ENCODE data around the gene UTP11.

UTP11 gene

DNA sequence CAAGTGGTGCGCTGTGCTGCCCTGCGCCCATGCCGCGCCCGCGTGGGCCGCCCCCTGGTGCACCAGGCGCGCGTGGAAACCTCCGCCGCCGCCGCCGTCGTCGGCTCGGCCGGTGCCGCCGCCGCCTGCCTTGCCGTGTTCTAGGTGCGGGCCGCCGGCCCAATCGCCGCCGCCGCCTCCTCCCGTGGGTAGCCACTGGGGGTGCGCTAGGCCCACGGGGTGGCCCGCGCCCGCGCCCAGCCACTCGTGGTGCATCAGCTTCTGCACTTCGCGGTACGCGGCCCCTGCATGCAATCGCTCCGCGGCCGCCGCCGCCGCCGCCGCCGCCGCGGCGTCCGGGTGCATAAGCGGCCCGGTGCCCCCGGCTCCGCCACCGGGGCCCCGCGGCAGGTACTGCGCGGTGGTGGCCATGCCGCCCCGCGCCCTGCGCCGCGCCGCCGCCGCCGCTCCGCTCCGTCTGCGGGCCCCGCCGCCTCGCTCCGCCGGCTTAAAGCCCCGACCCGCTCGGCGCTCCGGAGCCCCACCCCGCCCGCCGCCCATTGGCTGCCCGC, 33.9 kb downstream of the UTP11 start, which contains the start of gene POU3F1:
TSS of gene POU3F1 (minus strand) at position 461 of the 551 bp plus-strand sequence. CDS start at position 411, 50 bp downstream.
- no peak for DNase-seq (ENCODE audit: low read depth)

DNA sequence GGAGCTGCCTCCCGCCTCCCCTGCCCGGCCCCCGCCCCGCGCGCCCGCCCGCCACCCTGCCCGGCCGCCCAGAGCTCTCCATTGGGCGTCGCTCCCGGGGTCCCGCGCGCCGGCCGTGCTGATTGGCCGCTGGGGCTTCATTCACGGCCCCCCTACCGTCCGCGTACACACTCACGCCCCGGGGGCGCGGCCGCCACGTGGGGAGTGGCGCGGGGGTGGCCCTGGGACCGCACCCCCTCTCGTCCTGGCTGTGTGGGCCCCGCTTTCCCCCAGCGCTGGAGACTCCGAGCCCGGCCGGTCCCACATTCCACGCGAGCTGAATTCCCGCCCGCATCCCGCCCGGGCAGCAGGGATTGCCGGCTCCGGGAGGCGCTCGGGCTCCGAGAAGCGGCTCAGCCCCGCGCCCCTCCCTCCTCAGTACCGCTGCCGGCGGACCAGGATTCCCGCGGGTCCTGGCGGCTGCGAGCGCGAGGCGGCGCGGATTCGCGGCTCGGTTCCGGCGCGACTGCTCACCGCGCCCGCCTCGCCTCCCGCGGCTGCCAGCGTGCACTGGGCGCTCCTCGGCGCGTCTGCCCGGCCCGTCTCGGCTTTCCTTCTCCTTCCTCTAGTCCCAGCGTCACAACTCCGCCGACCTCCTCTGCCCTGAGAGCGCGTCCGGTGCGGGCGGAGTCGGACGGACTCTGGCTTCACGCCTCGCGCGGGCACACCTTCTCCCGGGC, 34.5 kb downstream of the UTP11 start:
- no peak for DNase-seq (ENCODE audit: low read depth)

DNA sequence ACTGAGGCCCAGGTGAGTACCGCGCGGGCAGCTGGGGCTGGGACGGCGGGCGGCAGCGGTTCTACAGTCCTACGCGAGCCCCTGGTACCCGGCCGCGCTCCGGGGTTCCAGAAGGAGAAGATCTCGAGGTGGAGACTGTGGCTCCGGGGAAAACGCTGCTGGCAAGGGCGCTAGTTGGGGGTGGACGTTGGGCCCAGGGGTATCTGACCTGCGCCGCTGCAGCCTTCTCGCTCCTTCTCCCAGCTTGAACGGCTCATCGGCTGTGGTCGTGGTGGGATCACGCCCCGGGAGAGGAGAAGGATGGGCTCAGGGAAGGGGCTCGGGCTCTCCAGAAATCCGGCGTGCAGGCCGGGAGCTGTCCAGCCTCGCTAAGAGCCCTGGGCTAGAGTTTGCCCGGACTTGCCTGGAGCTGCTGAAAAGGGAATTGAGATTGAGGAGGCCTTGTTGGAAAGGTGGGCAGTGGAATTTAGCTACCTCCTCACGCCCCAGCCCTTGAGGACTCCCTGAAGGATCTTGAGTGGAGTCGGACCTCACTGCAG, 35.1 kb downstream of the UTP11 start:
- DNase-seq (ENCODE audit: low read depth) = no peak

DNA sequence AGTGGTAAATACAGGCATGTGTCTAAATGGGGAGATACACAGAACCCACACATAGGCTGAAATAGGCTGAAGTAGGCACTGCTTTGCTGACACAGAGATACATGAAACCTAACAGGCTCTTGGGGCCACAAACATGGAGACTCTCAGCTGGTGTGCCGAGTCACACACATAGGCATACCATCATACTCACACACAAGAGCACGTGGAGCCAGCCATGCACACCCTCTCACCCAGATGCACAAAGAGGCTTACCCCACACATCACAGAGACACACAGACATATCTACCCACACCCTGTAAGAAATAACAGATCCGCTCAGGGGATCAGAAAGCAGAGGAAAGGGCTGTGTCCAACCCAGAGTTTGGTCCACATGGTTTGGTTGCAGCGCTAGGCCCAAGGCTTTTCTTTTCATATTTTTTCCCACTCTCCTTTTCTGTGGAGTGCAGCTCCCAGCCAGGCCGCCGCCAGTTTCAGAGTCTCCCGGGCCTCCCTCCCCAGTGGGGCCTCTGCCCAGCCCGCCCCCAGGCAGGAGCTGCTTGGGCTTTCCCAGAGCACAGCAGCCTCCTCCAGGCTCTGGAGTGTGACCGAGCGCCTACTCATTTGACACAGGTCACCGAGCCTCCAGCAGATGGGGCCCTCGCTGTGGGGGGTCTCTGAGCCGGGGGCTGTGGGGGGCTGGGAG, 38.0 kb downstream of the UTP11 start:
- DNase-seq (ENCODE audit: low read depth) = no peak

DNA sequence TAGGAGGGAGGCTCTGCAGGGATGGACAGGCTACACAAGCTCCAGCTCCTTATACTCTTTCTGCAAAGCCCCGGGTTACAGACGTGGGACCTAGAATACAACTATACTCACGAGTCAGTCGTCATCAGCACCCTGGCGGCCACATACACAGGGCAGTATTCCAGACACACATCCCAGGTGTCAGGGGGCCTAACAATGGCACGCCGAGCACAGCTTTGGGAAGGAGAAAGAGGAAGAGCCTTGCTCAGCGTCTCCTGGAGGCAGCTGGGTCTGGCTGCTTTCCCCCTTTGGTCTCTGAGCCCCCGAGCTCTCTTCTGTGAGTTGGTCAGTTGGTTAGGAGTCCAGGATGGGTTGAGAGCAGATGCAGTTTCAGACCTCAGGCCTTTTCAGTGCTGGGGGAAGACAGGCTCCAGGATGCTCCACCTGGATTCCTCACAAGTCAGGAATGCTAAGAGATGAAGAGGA, 38.6 kb downstream of the UTP11 start:
- no peak for DNase-seq (ENCODE audit: low read depth)

DNA sequence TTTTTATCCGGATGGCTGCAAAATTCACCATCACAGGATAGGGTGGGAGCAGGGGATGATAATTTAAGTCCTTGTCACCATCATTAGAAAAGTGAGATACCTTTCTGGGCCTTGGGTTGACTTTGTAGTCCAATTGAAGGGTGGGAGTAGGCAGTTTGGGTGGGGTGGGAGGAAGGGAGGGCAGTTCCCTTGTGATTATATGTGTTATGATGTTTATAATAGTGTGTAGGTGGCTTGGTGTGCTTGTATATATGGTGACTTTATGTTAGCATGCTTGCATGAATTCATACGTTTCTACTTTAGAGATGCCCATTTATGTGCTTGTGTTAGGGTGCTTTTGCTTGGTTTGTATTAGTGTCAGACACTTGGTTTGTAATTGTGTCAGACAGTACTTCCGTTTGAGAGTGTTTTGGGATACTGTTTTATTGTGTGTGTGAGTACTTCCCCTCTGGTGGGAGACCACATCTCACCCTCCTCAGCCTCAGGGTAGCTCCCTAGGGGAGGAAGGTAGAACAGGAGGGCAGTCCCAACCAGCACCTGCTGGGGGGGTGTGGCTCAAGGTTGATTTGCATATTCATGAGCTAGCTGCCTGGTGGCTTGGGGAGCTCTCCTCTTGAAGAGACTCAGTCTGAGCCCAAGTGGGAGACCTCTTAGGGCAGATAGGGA, 40.3 kb downstream of the UTP11 start:
- DNase-seq (ENCODE audit: low read depth) = no peak

DNA sequence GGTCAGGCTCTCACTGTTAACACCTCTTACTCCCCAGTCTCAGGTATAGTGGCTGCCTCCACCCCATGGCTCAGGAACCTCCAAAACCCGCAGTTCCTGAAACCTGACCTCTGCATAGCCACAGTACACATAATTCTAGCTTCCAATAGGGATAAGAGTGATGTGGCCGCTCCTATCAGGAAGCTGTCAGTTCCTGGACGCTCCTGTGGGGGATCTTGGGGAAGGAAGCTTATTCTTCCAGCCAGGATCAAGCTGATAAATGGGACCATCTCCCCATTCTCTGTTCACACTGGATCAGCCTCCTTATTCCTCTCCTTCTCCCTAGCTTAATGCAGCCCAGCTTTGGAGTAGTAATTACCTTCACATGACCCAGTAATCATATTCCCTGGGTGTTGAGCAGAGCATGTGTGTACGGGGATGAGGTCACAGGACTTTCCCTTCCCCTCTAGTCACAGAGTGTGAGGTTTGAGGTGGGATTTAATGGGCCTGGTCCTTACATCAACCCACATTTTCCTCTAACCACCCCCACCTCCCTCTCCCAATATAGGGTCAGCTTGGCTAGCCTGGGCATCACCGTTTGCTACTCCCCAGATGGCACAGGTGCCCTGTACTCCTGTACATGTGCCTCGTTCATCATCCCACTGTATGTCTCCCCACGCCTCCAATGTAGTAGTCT, 41.0 kb downstream of the UTP11 start:
- no peak for DNase-seq (ENCODE audit: low read depth)

DNA sequence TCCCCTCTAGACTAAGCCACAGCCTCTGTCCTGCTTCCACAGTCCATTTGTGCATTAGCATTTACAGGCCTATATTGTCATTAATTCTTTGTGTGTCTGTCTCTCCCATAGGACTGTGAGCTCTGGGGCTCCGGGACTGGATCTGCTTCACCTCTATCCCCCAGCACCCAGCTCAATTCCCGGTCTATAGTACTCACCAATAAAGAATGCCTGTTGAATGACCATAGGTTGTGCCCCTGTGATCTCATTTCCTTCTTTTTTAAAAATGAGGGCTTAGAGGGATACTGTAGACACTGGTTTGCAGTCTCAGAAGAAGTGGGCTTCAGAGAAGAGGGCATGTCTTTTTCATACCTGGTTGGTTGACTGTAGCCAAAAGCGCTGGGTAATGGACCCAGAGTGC, 42.9 kb downstream of the UTP11 start:
- DNase-seq (ENCODE audit: low read depth) = no peak

DNA sequence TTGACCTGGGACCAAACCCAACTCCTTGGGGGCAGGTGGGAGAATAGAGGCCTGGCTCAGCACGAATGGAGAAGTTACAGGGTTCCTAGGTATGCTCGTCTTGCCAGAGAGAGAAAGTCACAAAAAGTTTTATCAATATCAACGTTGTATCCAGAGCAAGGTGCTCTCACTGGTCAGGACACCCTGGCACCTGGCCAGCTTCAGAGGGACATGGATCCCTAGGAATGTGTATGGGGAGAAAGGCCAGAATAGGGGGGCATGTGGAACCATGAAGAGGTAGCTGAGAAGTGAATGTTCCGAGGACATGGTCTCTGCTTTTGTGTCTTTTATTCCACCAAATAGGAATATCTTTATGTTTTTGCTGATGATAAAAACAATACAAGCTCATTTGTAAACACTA, 43.4 kb downstream of the UTP11 start:
- no peak for DNase-seq (ENCODE audit: low read depth)

DNA sequence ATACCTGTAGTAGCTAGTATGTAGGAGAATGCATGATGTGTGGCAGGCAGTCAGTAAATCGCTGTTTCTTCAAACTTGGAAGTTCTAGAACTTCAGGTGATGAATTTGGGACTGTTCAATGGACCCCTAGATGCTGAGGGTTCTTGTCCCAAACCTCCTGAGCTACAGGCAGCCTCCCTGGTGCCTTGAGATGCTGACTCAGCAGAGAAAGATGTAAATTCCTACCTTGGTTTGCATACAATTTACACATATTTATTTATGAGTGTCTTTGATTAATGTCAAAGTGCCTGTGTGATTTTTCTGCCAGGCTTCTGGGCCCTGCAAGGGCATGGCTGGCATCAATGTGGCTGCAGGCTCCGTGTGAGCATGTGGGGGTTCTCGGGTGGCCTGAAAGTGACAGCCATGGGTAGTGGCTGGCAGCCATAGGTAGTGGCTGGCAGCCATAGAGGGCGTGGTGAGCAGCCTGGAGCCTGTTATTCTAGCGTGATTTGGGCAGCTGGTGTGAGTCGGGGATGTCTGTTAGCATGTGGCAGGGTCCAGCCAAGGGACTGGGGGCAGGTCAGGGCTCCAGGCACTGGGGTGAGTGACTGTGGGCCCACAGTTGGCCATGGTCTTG, 47.2 kb downstream of the UTP11 start:
- DNase-seq (ENCODE audit: low read depth) = no peak

DNA sequence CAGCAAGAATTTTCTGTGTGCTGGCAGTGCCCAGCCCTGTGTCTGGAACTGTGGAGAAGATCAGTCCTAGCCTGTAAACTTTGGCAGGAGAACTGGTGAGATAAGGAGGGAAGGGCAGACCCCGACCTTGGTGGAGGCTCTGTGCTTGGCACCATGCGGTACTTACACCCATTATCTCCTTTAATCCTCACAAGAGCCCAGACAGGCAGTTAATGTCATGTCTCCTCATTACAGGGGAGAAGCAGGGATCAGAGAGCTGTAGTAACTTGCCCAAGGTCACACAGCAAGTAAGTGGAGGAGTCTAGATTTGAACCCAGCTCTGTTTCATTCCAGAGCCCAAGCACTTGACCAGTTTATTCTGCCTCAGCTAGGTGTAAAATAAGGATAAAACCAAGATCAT, 48.0 kb downstream of the UTP11 start:
- DNase-seq (ENCODE audit: low read depth) = no peak

DNA sequence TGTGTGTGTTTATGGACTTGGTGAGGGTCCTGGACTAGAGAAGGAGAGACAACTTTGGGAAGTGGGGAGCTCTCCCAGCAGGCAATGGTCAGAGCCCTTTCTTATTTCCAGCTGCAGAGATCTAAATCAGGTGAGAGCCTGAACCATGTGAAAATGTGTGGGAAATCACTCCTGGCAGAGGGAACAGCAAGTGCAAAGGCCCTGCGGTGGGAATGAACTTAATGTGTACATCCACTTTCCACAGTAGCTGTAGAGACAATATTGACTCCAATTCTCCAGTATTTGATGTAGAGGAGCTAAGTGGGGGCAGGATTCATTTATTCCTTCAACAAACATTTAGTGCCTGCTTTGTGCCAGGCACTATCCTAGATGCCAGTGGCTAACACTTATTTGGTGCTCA, 48.8 kb downstream of the UTP11 start:
- no peak for DNase-seq (ENCODE audit: low read depth)

DNA sequence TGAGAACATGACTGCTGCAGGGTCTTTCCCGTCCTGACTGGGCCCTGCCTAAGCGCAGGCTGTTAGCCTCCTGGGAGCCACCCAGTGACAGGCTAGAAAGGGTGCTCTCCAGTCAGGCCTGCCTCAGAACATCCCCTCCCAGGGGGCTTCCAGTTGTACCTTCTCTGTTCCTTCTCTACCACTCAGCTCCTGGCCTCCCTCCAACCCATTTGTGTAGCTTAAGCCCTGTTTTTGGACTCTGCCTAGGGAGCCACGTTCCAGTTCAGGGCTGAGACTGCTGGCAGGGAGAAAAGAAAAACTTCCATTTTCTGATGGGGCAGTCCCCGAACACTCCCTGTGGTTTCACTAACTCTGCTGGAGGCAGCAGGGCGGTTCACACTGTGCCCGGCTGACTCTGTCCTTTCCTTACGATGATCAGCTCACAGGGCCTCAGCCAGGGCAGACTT, 49.4 kb downstream of the UTP11 start:
- no peak for DNase-seq (ENCODE audit: low read depth)

DNA sequence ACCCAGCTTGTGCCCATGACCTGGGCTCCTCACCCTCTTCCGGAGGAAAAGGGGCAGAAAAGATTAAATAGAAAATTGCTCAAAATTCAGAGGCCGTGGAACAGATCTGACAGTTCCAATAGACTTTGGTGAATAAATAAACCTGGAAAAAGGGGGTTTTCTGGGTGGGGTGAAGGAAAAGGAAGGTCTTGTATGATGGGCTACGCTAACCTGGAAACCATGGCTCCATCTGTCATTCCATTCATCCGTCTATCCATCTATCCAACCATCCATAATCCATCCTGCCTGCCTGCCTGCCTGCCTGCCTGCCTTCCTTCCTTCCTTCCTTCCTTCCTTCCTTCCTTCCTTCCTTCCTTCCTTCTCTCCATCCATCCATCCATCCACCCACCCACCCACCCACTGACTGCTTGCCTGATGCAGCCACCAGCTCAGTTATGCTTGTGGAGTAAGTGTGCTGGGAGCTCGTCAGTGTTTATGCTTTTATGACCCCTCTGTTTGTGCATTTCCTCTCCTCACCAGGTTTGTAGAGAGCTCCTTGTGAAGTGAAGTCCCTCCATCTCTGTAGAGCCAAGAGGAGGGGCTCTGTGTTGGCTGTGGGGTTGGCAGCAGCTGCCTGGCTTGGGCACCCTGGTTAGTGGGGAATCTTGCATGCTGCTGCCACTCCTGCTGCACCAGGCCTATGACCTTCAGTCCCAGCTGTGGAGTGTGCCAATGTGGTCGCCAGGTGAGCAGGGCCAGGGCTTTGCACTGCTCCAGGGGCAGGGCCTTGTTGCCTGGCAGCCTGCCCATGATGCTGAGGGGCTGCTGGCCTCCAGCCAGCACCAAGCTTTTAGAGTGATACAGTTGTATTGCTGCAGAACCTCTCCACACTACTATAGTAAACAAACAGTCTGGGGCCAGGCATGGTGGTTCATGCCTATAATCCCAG, 50.1 kb downstream of the UTP11 start:
- no peak for DNase-seq (ENCODE audit: low read depth)

DNA sequence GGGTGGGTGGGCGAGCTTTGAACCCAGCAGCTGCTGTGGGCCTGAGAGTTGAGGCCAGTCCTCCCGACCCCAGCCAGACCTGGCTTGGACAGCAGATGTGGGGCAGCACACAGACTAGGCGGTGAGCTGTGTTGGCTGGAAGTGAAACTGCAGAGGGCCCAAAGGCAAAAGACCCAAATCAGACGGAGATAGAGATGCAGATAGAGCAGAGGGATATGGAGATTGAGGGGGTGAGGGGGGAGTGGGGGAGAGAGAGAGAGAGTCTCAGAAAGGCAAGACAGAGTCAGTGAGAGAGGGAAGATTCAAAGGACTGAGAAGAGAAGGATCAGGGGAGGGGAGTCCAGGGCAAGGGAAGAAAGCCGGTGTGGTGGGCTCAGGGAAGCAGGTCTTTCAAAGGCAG, 51.1 kb downstream of the UTP11 start:
- no peak for DNase-seq (ENCODE audit: low read depth)

DNA sequence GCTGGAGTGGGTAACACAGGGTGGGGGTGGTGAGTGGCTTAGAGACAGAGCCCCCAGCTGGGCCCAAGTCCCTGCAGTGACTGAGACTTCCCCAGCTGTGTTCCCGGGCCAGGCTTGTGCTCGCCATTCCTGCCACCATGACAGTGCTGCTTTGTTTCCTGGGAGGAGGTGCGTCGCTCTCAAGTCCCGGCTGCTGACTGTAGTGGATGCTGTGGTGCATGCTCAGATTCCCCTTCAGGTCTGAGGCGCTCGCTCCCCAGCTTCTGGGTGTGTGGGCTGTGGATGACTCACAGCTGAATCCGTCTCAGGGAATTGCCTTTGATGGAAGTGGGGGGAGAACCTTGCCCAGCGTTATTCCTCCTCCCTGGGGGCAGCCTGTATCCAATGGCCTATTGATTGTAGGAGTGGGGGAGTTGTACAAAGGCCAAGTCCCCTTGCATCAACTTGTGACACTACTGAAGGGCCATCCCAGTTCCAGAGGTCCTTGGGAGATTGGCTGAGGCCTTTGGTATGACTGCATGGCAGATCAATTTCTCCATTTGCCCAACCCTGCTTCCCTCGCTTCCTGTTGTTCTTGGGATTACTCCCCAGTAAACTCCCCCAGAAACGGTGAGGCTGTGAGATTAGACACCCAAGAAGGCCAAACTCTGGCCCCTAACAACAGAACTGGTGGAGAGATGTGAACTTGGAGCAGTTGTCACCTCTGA, 51.8 kb downstream of the UTP11 start:
- no peak for DNase-seq (ENCODE audit: low read depth)

DNA sequence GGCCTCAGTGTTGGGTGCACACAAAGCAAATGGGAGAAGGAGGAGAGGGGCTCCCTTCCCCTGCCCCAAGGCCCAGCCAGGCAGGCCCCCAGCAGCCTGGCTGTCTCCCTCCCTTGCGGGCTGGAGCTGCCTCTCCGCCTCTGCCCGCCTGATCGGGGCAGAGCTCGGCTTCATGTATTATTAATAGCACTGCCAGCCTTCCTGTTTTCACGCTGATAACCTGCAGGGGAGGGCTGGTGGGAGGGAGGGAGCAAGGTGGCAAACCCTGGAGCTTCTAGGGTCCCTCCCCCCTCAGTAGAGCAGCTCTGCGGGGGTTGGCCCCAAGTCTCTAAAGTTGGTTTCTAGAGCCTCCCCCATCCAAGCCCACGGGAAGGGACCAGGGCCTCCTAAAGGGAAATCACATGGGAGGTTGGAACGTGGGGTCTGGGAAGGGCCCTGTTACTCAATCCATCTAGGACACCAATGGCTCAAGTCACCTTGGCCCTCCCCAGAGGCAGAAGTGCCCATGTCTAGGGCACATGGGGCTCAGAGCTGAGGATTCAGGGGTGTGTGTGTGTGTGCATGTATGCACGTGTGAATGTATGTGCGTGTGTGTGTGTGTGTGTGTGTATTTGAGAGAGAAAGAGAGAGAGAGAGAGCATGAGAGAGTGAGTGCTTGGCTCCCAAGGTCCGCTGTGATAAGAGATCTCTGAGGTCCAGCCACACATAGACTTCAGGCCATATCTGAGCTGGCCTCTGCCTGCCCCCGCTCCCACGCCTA, 55.9 kb downstream of the UTP11 start:
- DNase-seq (ENCODE audit: low read depth) = no peak

DNA sequence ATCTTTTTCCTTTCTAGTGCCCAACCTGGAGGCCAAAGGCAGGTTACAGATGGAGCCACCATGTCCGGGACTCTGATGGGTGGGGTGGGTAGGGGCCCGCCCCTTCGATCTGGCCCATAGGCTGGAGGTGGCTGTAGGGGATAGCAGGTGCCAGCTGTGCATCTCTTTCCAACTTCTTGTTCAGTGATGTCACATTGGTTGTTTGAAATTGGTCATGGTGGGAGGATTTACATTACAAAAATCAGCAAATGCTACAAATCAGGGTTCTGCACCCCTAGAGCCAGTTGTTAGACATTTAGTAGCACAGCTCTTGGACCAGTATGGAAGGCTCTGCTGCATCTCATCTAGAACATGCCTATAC, 56.4 kb downstream of the UTP11 start:
- DNase-seq (ENCODE audit: low read depth) = no peak
